IPS-18a (cell line): ENCODE data around the gene SMAD9.

ENCODE experiments used
- H3K27ac ChIP-seq: one replicate; pipeline ENCODE4 v1.5.1; 2013; ENCODE audit warnings: low read length
- H3K27me3 ChIP-seq: one replicate; pipeline ENCODE4 v1.6.1; 2013; ENCODE audit warnings: mild to moderate bottlenecking, low read length; ENCODE audit not compliant: control insufficient read depth, insufficient read depth
- H3K36me3 ChIP-seq: one replicate; pipeline ENCODE4 v1.6.1; 2013; ENCODE audit warnings: low read depth, low read length; ENCODE audit not compliant: control insufficient read depth
- H3K4me1 ChIP-seq: one replicate; pipeline ENCODE4 v1.6.1; 2013; ENCODE audit warnings: low read depth, low read length; ENCODE audit not compliant: control insufficient read depth
- H3K4me3 ChIP-seq: one replicate; pipeline ENCODE4 v1.5.1; 2013; ENCODE audit warnings: low read length
- H3K9ac ChIP-seq: one replicate; pipeline ENCODE4 v1.6.1; 2013; ENCODE audit warnings: mild to moderate bottlenecking, low read length, moderate library complexity
- H3K9me3 ChIP-seq: one replicate; pipeline ENCODE4 v1.6.1; 2013; ENCODE audit warnings: low read depth, low read length; ENCODE audit not compliant: control insufficient read depth

The SMAD9 gene

GRCh38 chr13:36859259-36859658 is 60.8 kb downstream of the SMAD9 start:
- Histone ChIP-seq H3K36me3 (no peaks in the 10 kb centered on the region), H3K9me3 (no peaks in the 10 kb centered on the region), H3K4me3 (no peak overlapping the region), H3K4me1 (no peaks in the 10 kb centered on the region), H3K9ac (no peak overlapping the region), H3K27ac (no peak overlapping the region), H3K27me3 (no peaks in the 10 kb centered on the region)

- no peaks in the 10 kb centered on the region for H3K9me3 ChIP-seq
- H3K36me3 ChIP-seq = no peaks in the 10 kb centered on the region
- H3K27me3 ChIP-seq = no peaks in the 10 kb centered on the region
- H3K4me3 ChIP-seq = no peak overlapping the region
- no peak overlapping the region for H3K9ac ChIP-seq
- no peak overlapping the region for H3K27ac ChIP-seq
- H3K4me1 ChIP-seq = no peaks in the 10 kb centered on the region
Measured at GRCh38 chr13:36858290-36858689, 61.7 kb downstream of the SMAD9 start.

- no peaks in the 10 kb centered on the region for H3K4me1 ChIP-seq
- no peak overlapping the region for H3K27ac ChIP-seq
Measured at GRCh38 chr13:36857253-36857652, 62.8 kb downstream of the SMAD9 start.

GRCh38 chr13:36850790-36851438 is 69.1 kb downstream of the SMAD9 start:
- no peaks in the 10 kb centered on the region for H3K9me3 ChIP-seq
- H3K36me3 ChIP-seq = no peaks in the 10 kb centered on the region
- no peak overlapping the region for H3K9ac ChIP-seq
- no peaks in the 10 kb centered on the region for H3K4me1 ChIP-seq
- no peak overlapping the region for H3K27ac ChIP-seq
- H3K27me3 ChIP-seq = no peaks in the 10 kb centered on the region
- no peak overlapping the region for H3K4me3 ChIP-seq

More at GRCh38 chr13:36857253-36857652, 62.8 kb downstream of the SMAD9 start:
- Histone ChIP-seq H3K4me3 (no peak overlapping the region), H3K36me3 (no peaks in the 10 kb centered on the region), H3K27me3 (no peaks in the 10 kb centered on the region), H3K9me3 (no peaks in the 10 kb centered on the region), H3K9ac (no peak overlapping the region)

- no peak overlapping the region for H3K4me3 ChIP-seq
- no peaks in the 10 kb centered on the region for H3K27me3 ChIP-seq
- no peak overlapping the region for H3K9ac ChIP-seq
- no peaks in the 10 kb centered on the region for H3K9me3 ChIP-seq
- H3K36me3 ChIP-seq = no peaks in the 10 kb centered on the region
- no peaks in the 10 kb centered on the region for H3K4me1 ChIP-seq
- no peak overlapping the region for H3K27ac ChIP-seq
Measured at GRCh38 chr13:36848199-36848982, 71.6 kb downstream of the SMAD9 start.

- H3K36me3 ChIP-seq = no peaks in the 10 kb centered on the region
- H3K9me3 ChIP-seq = no peaks in the 10 kb centered on the region
- no peak overlapping the region for H3K9ac ChIP-seq
- no peak overlapping the region for H3K4me3 ChIP-seq
- no peaks in the 10 kb centered on the region for H3K4me1 ChIP-seq
- no peak overlapping the region for H3K27ac ChIP-seq
- no peaks in the 10 kb centered on the region for H3K27me3 ChIP-seq
Measured at GRCh38 chr13:36847606-36848005, 72.4 kb downstream of the SMAD9 start.

- Histone ChIP-seq H3K9me3 (no peaks in the 10 kb centered on the region), H3K27ac (no peak overlapping the region), H3K4me3 (no peak overlapping the region), H3K36me3 (no peaks in the 10 kb centered on the region), H3K4me1 (no peaks in the 10 kb centered on the region), H3K9ac (no peak overlapping the region), H3K27me3 (no peaks in the 10 kb centered on the region)
Measured at GRCh38 chr13:36841391-36841790, 78.6 kb downstream of the SMAD9 start.

- Histone ChIP-seq H3K36me3 (no peaks in the 10 kb centered on the region), H3K4me3 (no peak overlapping the region), H3K4me1 (no peaks in the 10 kb centered on the region), H3K9ac (no peak overlapping the region), H3K9me3 (no peaks in the 10 kb centered on the region), H3K27me3 (no peaks in the 10 kb centered on the region), H3K27ac (no peak overlapping the region)
Measured at GRCh38 chr13:36840718-36841250, 79.3 kb downstream of the SMAD9 start.

- Histone ChIP-seq H3K9ac (no peak overlapping the region), H3K36me3 (no peaks in the 10 kb centered on the region), H3K4me3 (no peak overlapping the region), H3K27ac (no peak overlapping the region), H3K27me3 (no peaks in the 10 kb centered on the region), H3K4me1 (no peaks in the 10 kb centered on the region), H3K9me3 (no peaks in the 10 kb centered on the region)
Measured at GRCh38 chr13:36839981-36840380, 80.1 kb downstream of the SMAD9 start.

GRCh38 chr13:36839281-36839680 is 80.8 kb downstream of the SMAD9 start:
- H3K36me3 ChIP-seq = no peaks in the 10 kb centered on the region
- H3K27ac ChIP-seq = no peak overlapping the region
- no peaks in the 10 kb centered on the region for H3K4me1 ChIP-seq
- no peak overlapping the region for H3K9ac ChIP-seq
- no peaks in the 10 kb centered on the region for H3K9me3 ChIP-seq
- H3K4me3 ChIP-seq = no peak overlapping the region
- no peaks in the 10 kb centered on the region for H3K27me3 ChIP-seq

GRCh38 chr13:36837354-36838092 is 82.5 kb downstream of the SMAD9 start:
- Histone ChIP-seq H3K9ac (no peak overlapping the region), H3K27ac (no peak overlapping the region), H3K36me3 (no peaks in the 10 kb centered on the region), H3K9me3 (no peaks in the 10 kb centered on the region), H3K27me3 (no peaks in the 10 kb centered on the region), H3K4me3 (no peak overlapping the region), H3K4me1 (no peaks in the 10 kb centered on the region)
